GM20431 (cell line): ENCODE results near the gene SLC20A1.
"Not testable (repeated sequence)": the region's sequence is repeated elsewhere in the genome, so short reads cannot be mapped to it uniquely, and the experiment has no call there.

Experiments
- in situ Hi-C: fragments of 300-500 bp; cut with MseI, MboI; formaldehyde crosslinking; loops from one replicate; pipeline ENCODE4 v1.15.0; 2020; ENCODE audit warnings: low sequenced_read_pairs; ENCODE audit not compliant: unreplicated experiment

SLC20A1 gene

DNA sequence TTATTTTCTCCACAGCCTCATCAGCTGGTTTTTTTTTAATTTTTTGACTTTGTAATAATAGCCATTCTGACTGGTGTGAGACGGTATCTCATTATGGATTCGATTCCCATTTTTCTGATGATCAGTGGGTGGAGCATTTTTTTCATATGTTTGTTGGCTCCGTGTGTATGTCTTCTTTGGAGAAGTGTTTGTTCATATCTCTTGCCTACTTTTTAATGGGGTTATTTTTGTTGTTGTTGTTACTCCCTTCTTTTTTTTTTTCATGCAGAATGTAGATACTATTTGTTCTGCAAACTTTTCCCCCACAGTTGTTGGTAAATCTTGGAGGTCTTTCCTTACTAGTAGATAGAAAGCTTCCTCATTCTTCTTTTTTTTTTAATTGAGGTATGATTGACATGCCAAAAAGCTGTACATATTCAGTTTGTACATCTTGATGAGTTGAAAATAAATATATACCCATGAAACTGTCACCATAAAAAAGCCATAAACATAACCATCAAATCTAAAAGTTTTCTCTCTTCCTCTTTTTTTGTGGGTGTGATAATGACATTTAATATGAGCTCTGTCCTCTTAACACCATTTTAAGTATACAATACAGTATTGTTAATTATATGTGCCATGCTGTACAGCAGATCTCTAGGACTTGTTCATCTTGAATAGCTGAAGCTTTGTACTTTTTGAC is 53.2 kb downstream of the SLC20A1 start:
- in situ Hi-C loops = no loop called here

DNA sequence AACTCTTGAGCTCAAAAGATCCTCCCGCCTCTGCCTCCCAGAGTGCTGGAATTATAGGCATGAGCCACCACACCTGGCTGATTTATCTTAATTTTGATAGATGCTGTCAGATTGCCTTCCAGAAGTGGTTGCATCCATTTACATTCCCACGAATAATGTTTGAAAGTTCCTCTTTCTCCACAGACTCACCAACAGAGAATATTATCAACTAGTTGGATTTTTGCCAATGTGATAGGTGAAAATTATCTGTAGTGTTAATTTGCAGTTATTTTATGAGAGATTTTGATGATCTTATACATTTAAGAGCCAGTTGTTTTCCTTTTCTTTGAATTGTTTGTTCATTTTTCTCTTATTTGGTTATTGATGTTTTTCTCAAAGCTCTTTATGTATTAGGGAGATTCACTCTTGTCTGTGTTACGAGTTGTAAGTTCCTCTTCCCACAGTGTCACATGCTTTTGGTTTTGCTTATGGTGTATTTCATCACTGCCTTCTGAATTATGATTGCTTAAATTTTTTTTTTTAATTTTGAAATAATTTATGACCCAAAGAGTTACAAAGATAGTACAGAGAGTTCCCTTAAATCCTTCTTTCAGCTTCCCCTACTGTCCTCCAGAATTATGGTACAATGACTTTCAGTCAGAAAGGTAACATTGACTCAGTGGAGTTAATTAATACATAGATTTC is 54.4 kb downstream of the SLC20A1 start:
- in situ Hi-C loops = no loop called here

DNA sequence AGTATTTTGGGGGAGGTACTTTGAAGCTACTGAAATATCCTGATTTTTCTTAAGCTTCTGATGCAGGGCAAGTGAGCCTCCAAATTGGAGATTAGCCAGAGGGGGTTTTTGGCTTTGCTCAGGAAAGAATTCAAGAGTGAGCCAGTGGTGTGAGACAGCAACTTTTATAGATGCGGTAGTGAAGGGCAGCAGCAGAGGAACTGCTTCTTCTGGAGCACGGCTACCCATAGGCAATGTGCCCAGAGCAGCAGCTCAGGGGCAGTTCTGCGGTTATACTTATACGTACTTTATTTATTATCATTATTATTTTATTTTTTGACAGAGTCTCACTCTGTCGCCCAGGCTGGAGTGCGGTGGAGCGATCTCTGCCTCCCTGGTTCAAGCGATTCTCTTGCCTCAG is 55.3 kb downstream of the SLC20A1 start:
- in situ Hi-C loops = no loop called here

- in situ Hi-C loops = no loop called here
Observed at GRCh38 chr2:112703684-112704083, 57.9 kb downstream of the SLC20A1 start.

DNA sequence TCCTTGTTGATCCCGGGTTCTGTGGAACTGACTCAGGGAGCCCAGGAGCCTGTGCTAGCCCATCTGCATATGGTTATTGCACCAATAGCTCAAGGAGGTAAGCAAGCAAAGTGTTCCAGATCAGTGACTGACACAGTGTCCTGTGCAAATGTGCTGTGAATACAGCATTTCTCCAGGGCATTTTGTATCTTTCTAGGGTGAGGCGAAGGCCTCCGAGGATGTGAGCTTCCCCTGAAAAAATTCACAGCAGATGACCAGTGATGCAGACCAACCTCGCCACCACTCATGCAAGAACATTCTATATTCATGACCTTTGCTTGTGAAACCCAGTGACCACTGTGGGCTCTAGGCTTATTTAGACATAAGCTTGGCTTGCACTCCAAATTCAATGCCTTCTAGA is 59.8 kb downstream of the SLC20A1 start:
- in situ Hi-C loops = no loop called here

DNA sequence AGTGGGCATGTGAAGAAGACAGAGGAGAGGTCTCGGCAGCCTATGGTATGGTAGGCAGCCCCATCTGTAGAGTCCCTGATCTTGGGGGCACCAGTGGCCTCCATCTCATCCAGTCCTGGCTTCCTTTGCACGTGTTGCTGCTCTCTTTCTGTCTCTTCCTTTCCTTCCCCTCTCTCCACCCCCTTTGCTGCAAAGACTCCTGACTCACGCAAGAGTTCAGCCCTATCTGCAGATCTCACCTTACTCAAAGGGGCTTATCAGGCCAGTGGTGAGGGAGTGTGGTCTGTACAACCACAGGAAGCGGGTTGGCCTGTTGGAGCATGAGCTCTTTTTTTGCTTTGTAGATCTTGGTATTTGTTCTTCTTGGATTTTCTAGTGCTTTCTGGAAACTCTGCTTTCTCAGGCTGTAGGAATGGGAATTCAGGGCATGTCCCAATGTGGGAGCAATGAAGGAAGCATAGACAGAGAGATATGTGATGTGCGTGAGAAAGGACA is 60.5 kb downstream of the SLC20A1 start:
- in situ Hi-C loops = no loop called here

DNA sequence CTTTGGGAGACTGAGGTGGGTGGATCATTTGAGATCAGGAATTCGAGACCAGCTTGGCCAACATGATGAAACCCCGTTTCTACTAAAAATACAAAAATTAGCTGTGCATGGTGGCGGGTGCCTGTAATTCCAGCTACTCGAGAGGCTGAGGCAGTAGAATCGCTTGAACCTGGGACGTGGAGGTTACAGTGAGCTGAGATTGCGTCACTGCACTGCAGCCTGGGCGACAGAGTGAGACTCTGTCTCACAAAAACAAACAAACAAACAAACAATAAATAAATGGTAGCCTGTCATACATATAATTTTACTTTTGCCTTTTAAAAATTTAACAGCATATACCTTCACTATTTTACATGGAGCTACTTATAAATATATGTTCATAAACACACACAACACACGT is 61.2 kb downstream of the SLC20A1 start:
- in situ Hi-C loops = not testable (repeated sequence)

DNA sequence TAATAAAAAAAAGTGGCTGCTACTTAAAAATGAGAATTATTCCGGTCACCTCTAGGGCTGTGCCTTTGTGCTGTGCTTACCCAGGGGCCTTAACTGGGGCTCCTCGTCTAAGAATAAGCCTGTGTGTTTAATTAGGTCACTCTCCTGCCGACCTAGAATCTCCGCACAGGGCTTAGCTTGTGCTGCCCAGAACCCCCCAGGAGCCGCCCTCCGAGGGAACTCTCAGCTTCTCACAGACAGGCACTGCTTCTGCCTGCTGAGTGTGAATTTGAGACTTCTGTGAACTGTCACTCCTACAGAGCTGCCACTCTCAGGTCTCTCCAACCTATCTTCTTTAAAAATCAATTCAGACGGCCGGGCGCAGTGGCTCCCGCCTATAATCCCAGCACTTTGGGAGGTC is 63.2 kb downstream of the SLC20A1 start:
- in situ Hi-C loops = no loop called here

GRCh38 chr2:112709703-112710102 is 64.0 kb downstream of the SLC20A1 start:
- in situ Hi-C loops = no loop called here

- in situ Hi-C loops = no loop called here
Observed at GRCh38 chr2:112710956-112711750, 65.4 kb downstream of the SLC20A1 start.

GRCh38 chr2:112712465-112712864 is 66.7 kb downstream of the SLC20A1 start:
- in situ Hi-C loops = no loop called here

DNA sequence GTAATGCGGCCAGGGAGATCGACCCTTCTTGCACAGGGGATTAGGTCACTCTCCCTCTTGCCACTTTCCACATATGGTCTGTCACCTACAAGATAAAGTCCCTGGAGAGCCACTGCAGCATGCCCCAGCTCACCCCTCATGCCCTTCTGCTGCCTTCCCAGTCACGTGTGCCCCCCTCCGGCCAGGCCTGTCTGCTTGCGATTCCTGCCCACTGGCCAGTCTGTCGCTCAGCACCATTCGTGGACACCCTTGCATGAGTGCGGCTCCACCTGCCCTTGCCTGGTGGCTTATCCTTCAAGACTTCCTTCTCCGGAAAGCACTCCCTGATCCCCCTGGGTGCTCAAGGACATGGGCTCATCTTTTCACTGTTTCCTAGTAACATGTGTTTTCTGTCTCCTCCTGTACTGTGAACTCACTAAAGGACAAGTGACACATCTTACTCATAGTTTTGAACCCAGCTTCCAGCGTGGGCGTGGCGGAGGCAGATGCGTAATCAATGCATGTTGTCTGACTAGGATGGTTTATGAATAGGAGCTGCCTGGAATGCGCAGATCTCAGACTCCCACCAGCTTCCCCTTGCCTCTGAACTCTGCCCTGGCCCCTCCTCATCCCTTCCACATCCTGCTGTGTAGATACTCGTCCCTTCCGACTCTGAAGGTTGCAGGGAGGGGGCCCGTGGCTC is 67.3 kb downstream of the SLC20A1 start:
- in situ Hi-C loops = no loop called here
